LNCaP clone FGC (cell line): Measurements from ENCODE around the gene PRXL2B.

Experiments used
- DNase-seq: peaks from one replicate; pipeline ENCODE4 v3.0.0-alpha.2; 2011; ENCODE audit warnings: low read depth
- H3K4me3 ChIP-seq: 2 replicates; pipeline ENCODE4 v1.5.1; 2011; ENCODE audit warnings: mild to moderate bottlenecking, low read depth, low read length, control low read depth
- TF ChIP-seq, protein P1 (sequence below): IDR thresholded peaks from 2 replicates; pipeline ENCODE4 v1.5.1; 2012; ENCODE audit warnings: mild to moderate bottlenecking; ENCODE audit not compliant: control insufficient read depth, insufficient read depth; ENCODE audit errors: extremely low read depth

Gene PRXL2B

DNA sequence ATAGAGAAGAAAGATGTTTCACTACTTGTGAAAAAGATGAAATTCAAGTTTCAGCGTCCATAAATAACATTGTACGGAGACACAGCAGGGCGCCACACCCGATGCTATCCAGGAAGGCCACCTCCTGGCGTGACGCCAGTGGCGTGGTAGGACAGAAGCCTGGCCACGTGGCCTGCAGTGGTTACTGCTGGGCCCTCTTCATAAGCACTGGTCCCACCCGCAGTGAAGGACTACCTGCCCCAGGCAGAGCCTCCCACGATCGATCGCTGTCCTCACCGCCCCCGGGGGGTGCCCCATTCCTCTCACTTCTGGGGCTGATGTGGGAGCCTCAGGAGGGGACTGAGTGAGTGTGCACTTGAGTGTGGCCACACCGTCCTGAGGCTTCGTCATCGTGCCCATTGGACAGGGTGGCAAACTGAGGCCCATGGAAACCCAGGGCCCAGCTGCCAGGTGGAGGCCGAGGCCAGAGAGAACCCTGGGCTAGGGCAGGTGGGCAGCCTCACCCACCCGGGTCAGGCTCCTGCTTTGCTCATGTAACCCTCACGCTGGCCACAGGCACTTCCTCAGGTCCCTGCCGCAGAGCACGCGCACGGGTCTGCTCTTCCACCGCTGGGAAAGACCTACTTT, 44.8 kb upstream of the PRXL2B start:
- no peak for DNase-seq
- TF ChIP-seq, protein P1, sequence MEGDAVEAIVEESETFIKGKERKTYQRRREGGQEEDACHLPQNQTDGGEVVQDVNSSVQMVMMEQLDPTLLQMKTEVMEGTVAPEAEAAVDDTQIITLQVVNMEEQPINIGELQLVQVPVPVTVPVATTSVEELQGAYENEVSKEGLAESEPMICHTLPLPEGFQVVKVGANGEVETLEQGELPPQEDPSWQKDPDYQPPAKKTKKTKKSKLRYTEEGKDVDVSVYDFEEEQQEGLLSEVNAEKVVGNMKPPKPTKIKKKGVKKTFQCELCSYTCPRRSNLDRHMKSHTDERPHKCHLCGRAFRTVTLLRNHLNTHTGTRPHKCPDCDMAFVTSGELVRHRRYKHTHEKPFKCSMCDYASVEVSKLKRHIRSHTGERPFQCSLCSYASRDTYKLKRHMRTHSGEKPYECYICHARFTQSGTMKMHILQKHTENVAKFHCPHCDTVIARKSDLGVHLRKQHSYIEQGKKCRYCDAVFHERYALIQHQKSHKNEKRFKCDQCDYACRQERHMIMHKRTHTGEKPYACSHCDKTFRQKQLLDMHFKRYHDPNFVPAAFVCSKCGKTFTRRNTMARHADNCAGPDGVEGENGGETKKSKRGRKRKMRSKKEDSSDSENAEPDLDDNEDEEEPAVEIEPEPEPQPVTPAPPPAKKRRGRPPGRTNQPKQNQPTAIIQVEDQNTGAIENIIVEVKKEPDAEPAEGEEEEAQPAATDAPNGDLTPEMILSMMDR, result no peak
- H3K4me3 ChIP-seq, result no peak overlapping the region

DNA sequence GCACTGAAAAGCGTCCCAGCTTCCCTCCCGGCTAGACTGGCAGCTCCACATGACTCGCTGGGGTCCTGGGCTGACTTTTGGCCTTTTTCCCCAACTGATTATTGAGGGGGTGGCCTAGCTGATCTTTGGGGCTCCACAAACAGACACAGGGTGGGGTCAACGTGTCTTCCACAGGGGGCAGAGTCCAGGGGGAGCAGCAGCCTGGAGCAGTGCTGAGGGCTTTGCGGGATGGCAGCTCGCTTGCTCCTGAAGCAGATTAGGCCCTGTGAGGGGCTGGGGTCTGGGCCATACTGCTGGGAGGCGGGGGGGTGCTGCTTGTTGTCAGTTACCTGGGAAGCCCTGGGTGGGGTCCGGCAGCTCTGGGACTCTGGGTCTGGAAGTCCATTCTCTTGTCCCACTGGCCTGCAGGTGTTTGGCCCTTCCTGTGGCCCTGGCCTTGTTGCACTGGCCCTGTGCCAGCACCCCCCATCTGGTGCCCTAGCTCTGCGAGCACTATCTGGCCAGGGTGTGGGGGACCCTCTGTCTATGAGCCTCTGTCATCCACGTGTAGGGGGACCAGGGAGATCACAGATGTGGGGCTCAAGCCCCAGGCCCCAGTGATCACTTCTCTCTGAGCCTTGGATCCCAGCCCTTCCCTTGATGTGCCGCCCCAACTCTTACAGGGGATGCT, 44.2 kb upstream of the PRXL2B start:
- DNase-seq, result no peak
- H3K4me3 ChIP-seq, result no peak overlapping the region
- TF ChIP-seq, protein P1, result no peak

DNA sequence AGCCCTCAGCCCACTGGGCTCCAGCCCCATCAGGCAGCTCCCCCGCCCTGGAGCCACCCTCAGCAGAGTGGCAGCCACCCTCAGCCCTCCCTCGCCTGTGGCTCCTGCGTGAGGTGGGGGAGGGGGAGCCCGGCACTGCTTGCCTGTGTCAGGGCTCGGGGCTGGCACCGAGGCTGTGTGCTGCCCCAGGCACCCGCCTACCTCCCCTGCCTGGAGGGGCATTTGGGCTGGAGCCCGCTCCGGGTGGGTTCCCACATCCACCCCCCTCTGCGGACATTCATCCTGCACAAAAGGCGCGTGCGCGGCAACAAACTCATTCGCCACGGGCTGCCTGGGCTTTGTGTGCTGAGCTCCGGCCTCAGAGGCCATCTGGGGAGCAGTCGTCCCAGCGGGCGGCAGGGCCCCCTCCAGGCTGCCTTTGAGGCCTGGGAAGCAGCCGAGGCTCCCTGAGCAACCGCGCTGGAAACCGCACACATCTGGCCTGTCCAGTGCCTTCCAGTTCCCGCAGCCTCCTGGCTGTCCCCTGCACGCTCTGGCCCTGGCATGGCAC, 43.0 kb upstream of the PRXL2B start:
- no peak overlapping the region for H3K4me3 ChIP-seq
- TF ChIP-seq, protein P1, result no peak
- no peak for DNase-seq

DNA sequence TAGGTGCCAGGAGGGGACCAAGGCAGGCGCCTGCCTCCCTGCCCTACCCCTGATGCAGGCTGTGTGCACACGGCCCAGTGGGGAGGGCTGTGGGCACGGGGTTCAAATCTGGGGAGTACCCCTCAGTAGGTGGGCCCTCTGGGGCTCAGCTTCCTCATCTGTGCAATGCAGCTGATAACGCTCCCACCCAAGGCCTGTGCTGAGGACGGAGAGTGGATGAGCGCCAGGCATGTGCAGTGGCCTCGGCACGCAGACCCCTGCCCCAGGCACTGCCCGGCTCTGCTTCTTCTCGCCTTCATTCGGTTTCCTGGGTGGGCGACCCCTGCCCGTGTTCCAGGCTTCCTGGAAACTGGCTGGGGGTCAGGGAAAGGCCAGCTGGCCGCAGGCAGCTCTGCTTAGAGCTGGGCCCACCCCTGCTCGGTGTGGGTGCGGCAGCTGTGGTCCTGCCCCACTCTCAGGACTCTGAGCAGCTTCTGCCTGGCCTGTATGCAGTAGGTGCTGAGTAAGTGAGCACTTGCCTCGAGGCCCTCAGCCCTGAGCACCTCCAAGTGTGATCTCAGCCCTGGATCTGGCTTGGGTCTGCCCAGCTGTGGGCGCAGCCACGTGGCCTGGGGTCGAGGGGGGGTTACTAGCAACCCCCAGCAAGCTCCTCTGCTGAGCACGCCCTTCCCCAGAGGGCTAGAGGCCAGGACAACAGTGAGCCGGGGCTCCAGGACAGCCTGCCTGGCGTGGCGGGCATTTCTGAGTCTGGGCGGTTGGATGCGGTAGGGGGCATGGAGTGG, 42.3 kb upstream of the PRXL2B start:
- H3K4me3 ChIP-seq, result no peak overlapping the region
- TF ChIP-seq, protein P1, result no peak
- no peak for DNase-seq

DNA sequence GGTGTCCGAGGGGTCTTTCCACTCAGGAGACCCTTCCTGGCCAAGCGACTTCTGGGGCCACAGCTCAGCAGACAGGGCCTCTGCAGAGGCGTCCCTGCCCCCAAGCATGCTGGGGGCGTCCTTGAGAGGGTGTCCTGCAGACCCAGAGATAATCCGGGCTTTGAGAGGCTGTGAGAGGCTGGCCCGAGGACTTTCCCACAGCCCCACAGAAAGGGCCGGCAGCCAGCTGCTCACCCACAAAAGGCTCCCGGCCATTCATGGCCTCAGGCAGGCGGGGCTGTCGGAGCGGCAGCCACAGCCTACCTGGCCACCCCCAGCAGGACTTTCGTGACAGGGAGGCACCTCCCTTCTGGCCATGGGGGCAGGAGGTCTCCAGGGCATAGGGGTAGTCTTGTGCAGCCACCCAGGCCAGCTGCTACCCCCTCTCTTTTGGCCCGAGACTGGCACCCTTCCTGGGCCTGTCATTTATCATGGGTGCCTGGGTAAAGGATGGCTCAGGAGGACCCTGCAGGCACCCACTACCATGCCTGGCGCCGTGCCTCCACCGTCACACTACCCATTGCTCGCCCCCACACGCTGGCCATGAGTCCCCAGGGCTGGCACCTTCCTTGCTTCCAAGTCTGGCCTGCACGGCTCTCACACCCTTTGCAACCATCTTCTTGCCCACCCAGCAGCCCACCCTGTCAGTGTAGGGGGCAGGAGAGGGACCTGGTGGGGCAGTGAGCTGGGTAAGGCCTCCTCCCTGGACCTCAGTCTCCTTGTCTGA, 41.5 kb upstream of the PRXL2B start:
- TF ChIP-seq, protein P1, result no peak
- no peak for DNase-seq
- peak overlapping the region; percentile 52 for H3K4me3 ChIP-seq

DNA sequence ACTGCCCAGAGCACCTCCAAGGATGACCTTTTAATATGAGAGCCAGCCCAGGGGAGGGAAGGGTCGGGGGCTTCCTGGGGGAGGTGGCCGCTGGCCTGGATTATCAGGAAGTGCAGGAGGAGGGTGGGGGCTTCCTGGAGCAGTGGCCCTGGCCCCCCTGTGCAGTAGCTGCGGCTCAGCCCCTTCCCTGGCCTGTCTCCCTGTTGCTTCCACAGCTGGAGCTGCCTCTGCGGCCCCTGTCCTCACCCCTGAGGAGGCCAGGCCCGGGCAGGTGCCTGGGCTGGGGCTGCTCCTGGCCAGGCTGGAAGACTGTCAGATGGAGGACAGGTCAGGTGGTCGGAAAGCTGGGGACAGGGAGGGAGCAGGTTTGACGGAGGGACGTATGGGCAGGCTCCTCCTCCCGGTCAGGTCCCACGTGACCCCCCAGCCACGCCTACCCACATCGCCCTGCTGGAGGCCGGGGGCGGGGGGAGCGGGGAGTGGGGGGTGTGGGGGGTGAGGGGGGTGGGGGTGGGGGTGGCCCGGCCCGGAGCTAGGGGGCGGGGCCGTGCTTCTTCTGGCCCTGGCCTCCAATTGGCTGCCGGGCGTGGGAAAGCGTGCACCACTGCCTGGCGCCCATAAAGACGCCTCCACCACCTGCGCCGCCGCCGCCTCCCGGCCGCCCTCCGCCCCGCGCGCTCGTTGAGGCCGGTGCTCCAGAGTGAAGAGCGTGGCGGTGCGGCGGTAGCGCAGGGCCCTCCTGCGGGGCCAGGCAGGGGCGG, 40.6 kb upstream of the PRXL2B start:
- H3K4me3 ChIP-seq, result peak overlapping the region; percentile 70
- peak; percentile 88 for DNase-seq
- TF ChIP-seq, protein P1, result no peak
